GM10248 (cell line): ENCODE data around the gene PLEKHA7.

ENCODE experiments used
- CTCF ChIA-PET: fragments of 300-600 bp; sonication (Branson Sonifier 250); formaldehyde crosslinking; extraction: SDS; loops from one replicate; lab custom pipeline; 2021; ENCODE audit warnings: antibody characterized with exemption; lab: Yijun Ruan, JAX
- POLR2A ChIA-PET: fragments of 350-650 bp; sonication (Branson Sonifier 250); formaldehyde crosslinking; extraction: SDS; loops from one replicate; lab custom pipeline; 2020; ENCODE audit warnings: antibody characterized with exemption; lab: Yijun Ruan, JAX
- DNase-seq: peaks from one replicate; pipeline ENCODE4 v3.0.0; 2012; ENCODE audit errors: extremely low spot score
- TF ChIP-seq, protein P1 (sequence below): IDR thresholded peaks from 2 replicates; pipeline ENCODE4 v1.5.1; 2012; ENCODE audit warnings: mild to moderate bottlenecking, low read depth; ENCODE audit errors: extremely low read depth, missing control alignments, control extremely low read depth

PLEKHA7 gene

DNA sequence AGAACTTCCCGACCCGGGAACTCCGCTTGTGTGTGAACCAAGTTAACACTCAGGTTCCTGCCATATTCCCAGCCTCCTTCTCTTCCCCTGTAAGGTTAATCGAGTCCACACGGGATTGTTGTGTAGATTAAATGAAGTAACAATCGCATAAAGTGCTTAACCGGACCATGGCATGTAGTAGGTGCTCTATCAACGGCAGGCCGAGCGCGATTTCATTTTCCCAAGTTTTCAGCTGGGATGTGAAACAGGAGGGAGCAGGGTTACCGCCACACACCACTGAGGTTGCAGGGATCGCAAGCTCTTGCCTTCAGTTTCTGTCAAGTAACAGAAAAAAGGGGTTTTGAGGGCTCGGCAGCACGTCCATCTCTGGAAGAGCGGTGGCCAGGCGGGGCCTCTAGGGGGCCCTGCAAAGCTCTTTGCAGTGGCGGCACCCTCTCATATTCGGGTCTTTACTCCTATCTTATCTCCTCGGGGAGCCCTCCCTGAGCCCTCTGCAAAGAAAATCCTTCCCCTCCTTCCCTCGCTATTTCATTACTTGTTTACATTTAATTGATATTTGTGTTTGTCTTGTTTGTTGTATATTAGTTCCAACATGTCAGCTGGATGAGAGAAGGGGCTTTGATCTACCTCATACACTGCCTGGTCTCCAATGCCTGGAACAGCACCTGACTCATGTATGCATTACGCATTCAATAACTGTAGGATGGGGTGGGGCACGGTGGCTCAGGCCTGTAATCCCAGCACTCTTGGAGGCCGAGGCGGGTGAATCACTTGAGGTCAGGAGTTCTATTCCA lies 816 bp upstream of the PLEKHA7 start:
- DNase-seq = peak; percentile 66
- POLR2A ChIA-PET = no interaction called here

DNA sequence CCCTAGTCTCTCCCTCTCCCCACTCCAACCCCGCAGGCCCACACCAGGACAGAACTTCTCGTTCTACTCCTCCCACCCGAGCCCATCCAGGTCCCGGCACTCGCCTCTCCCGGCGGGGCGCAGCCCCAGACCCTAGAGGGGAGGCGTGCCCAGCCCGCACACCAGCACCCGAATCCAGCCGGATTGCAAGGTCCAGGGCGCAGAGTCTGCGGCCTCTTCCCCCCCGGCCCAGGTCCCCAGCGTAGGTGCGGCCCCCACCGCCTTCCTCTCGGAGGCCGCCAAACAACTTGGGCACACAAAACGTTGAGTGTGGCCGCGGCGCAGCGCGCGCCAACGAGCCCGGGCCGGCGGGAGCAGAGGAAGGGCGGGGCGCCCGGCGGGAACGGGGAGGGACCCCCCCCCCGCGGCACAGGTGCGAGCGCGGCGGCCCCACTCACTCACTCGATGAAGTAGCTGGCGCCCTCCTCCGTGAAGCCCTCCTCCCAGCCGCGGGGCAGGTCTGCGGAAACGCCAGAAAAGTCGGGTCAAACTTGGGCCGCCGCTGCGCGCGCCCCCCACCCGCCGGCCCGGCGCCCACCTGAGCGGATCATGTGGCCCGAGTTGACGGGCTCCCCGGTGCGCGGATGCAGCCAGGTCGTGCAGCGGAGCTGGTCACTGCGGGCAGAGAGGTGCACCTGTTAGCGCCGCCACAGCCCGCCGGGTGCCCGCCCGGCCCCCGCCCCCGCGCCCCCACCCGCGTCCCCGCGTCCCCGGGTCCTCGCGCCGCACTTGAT lies 480 bp downstream of the PLEKHA7 start:
- DNase-seq = peak; percentile 35
- ChIA-PET POLR2A (no interaction called here), CTCF (no interaction called here)
- TF ChIP-seq, protein P1, sequence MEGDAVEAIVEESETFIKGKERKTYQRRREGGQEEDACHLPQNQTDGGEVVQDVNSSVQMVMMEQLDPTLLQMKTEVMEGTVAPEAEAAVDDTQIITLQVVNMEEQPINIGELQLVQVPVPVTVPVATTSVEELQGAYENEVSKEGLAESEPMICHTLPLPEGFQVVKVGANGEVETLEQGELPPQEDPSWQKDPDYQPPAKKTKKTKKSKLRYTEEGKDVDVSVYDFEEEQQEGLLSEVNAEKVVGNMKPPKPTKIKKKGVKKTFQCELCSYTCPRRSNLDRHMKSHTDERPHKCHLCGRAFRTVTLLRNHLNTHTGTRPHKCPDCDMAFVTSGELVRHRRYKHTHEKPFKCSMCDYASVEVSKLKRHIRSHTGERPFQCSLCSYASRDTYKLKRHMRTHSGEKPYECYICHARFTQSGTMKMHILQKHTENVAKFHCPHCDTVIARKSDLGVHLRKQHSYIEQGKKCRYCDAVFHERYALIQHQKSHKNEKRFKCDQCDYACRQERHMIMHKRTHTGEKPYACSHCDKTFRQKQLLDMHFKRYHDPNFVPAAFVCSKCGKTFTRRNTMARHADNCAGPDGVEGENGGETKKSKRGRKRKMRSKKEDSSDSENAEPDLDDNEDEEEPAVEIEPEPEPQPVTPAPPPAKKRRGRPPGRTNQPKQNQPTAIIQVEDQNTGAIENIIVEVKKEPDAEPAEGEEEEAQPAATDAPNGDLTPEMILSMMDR = no peak

More for the DNA sequence above, 816 bp upstream of the PLEKHA7 start:
- CTCF ChIA-PET = interaction anchor here (0.7 to 2.3 kb wide), 10 partner anchors 9 to 1189 kb away, joined by 3 to 5 read pairs (median 3); no protein-coding TSS in a partner anchor
- TF ChIP-seq, protein P1 = peak; percentile 47

DNA sequence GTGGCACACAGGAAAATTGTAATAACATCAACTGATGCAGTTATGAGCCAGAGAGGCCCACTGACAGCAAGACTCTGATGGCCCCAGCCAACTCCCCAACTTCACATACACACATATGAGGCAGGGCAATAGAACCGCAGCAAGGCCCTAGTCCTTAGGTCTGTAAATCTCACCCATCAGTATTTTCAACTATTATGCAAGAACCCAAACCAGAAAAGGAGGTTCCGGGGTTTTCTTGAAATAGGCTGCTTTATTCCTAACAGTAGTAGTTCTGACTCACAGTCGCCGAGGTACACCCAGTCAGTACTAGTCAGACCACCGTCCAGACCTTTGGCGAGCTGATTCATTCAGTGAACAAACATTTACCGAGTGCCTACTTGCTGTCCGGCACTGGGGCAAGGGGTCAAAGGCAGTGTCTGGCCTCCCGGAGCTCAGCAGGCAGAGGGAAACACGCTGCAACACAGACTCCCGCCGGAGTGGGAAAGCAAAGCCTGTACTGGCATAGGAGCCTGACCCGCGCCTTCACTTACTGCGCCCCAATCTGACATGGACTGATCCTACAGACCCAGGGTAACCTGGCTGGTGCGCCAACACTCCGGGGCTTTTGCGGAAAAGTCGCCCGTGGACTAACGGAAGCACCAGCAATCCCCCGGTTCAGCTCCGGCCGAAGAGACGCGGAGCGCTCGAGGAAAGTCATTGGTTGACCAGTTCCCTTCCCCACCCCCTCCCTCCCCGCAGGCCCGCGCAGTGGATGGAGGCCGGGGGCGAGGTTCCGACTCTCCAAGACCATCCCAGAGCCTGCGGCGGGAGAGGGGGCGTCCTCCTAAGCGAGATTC lies 1.3 kb downstream of the PLEKHA7 start:
- TF ChIP-seq, protein P1 = no peak
- no peak for DNase-seq
- POLR2A ChIA-PET = no interaction called here
- CTCF ChIA-PET = no interaction called here

DNA sequence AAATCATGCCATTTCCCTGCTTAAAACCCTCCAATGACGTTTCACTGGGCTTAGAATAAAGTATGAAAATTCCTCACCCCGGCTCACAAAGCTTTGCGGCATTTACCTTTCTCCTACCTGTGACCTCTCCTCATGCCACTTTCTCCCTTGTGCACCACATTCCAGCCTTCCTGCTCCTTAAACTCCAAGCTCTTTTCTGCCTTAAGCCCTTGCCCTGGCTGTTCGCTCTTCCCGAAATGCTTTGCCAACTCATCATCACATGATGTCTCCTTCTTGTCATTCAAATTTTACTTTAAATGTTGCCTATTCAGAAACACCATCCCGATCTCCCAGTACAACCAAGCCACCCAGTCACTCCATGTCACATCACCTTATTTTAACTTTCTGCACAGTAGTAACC lies 2.0 kb downstream of the PLEKHA7 start:
- ChIA-PET POLR2A (no interaction called here), CTCF (no interaction called here)
- no peak for DNase-seq
- TF ChIP-seq, protein P1 = no peak

DNA sequence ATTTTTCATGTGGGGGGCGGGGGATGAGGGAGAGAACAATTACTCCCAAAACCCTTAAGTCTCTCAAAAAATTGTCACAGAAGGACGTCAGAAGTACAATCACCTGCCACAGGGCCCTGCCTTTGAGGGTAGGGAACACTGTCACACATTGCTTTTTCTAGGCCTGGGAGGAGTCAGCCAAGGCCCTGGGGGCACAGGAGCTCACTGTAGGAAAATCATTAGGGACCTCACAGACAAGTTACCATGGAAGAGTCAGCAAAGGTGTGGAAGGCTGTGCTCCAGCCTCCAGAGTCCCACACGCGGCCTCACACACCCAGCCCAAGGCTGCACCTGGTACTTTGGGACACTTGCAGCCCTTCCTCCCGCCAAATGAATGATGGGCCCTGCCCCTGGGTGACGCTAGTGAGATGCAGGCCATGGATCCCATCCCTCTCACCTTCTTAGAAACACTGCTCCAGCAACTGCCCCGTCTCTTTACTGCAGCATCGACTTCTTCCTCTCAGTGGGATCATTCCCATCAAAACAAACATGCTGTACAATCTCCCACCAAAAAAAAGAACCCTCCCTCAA lies 3.3 kb downstream of the PLEKHA7 start:
- POLR2A ChIA-PET = no interaction called here
- TF ChIP-seq, protein P1 = no peak
- CTCF ChIA-PET = interaction anchor here (1.2 kb wide), 1 partner anchor 190 kb away, joined by 3 read pairs; no protein-coding TSS in a partner anchor
- DNase-seq = no peak
